Neutrophil (primary cell): ENCODE data around the gene GCK.

Experiments
- H3K27ac ChIP-seq: fragments of 200-600 bp; sonication (generic); 2 replicates; pipeline ENCODE4 v1.5.1; 2016; ENCODE audit warnings: mild to moderate bottlenecking, moderate library complexity
- H3K27me3 ChIP-seq: fragments of 200-600 bp; sonication (generic); 2 replicates; pipeline ENCODE4 v1.6.0; 2016; ENCODE audit warnings: mild to moderate bottlenecking
- H3K36me3 ChIP-seq: fragments of 200-600 bp; sonication (generic); 2 replicates; pipeline ENCODE4 v1.5.1; 2017
- H3K4me1 ChIP-seq, 2 experiments: fragments of 200-600 bp in 1 of 2; sonication (generic) in 1 of 2; 1 replicate in 1 of 2; 2 replicates in 1 of 2; pipeline versions ENCODE4 v1.5.1 to v1.6.1; 2013 to 2016; ENCODE audit warnings: low read depth in 1 of 2, low read length in 1 of 2, mild to moderate bottlenecking in 1 of 2, moderate library complexity in 1 of 2; ENCODE audit not compliant: control insufficient read depth in 1 of 2, insufficient read depth in 1 of 2
- H3K4me3 ChIP-seq, 2 experiments: fragments of 200-600 bp in 1 of 2; sonication (generic) in 1 of 2; 1 replicate in 1 of 2; 2 replicates in 1 of 2; pipeline ENCODE4 v1.5.1; 2013 to 2016; ENCODE audit warnings: low read depth in 1 of 2, low read length in 1 of 2, mild to moderate bottlenecking in 1 of 2, moderate library complexity in 1 of 2
- H3K9me3 ChIP-seq: fragments of 200-600 bp; sonication (generic); 2 replicates; pipeline ENCODE4 v1.5.1; 2016
- TF ChIP-seq, protein P1 (sequence below): fragments of 200-600 bp; sonication (generic); IDR thresholded peaks from 2 replicates; pipeline ENCODE4 v1.5.1; 2016; ENCODE audit warnings: antibody characterized with exemption

Gene GCK

DNA sequence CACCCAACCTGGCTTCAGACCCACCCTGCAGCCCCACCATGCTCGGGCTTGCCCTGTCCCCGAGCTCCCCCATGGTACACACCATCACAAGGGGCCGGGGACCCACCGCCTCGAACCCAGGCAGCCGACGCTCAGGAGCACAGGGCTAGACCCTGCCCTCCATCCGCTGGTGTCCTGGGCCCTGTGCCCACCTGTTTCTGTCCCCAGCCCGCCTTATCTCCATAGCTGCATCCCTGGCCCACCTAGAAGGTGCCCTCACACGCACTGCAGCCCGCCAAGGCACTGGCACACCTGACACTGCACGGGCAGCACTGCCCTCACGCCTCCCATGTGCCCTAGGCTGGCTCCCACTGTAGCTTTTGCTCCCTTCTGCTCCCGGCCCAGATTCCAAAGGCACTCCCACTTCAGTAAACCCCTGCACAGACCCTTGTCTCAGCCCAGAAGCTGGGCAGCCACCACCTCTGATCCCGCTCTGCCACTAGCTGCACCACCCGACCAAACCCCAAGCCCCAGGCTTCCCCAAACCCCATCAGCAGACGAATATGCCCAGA is 28.7 kb upstream of the GCK start:
- no peaks in the 10 kb centered on the region for H3K4me1 ChIP-seq
- H3K9me3 ChIP-seq: no peaks in the 10 kb centered on the region
- no peaks in the 10 kb centered on the region for H3K27me3 ChIP-seq
- H3K36me3 ChIP-seq: peaks cover 26% of the 10 kb centered on the region
- no peak overlapping the region for H3K4me3 ChIP-seq
- TF ChIP-seq, protein P1, sequence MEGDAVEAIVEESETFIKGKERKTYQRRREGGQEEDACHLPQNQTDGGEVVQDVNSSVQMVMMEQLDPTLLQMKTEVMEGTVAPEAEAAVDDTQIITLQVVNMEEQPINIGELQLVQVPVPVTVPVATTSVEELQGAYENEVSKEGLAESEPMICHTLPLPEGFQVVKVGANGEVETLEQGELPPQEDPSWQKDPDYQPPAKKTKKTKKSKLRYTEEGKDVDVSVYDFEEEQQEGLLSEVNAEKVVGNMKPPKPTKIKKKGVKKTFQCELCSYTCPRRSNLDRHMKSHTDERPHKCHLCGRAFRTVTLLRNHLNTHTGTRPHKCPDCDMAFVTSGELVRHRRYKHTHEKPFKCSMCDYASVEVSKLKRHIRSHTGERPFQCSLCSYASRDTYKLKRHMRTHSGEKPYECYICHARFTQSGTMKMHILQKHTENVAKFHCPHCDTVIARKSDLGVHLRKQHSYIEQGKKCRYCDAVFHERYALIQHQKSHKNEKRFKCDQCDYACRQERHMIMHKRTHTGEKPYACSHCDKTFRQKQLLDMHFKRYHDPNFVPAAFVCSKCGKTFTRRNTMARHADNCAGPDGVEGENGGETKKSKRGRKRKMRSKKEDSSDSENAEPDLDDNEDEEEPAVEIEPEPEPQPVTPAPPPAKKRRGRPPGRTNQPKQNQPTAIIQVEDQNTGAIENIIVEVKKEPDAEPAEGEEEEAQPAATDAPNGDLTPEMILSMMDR: no peak
- no peak overlapping the region for H3K27ac ChIP-seq

- no peaks in the 10 kb centered on the region for H3K9me3 ChIP-seq
Observed at GRCh38 chr7:44217223-44217714, 28.0 kb upstream of the GCK start.

GRCh38 chr7:44216521-44217222 is 27.4 kb upstream of the GCK start:
- Histone ChIP-seq H3K4me3 (no peak overlapping the region), H3K36me3 (peaks cover 38% of the 10 kb centered on the region), H3K27me3 (no peaks in the 10 kb centered on the region), H3K4me1 (no peaks in the 10 kb centered on the region), H3K9me3 (no peaks in the 10 kb centered on the region), H3K27ac (no peak overlapping the region)
- TF ChIP-seq, protein P1: no peak

More at GRCh38 chr7:44217223-44217714, 28.0 kb upstream of the GCK start:
- Histone ChIP-seq H3K4me1 (no peaks in the 10 kb centered on the region), H3K36me3 (peaks cover 32% of the 10 kb centered on the region), H3K27me3 (no peaks in the 10 kb centered on the region), H3K4me3 (no peak overlapping the region), H3K27ac (no peak overlapping the region)
- TF ChIP-seq, protein P1: no peak

DNA sequence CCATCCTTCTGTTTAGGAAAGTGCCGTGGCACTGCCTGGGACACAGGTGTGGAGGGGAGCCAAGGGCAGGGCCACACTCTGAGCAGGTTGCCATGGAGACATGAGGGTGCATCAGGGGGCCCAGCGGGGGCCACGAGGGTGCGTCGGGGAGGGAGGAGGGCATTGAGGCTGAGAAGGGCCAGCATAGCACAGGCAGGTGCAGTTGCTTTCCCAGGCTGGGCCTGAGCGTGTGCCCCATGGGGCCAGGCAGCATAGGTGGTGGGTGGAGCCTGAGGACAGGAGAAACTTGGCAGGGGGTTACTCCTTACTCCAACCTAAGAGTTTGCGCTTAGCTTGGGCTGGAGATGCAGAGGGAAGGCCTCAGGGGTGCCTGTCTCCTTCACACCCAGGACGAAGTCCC is 26.8 kb upstream of the GCK start:
- H3K27me3 ChIP-seq: no peaks in the 10 kb centered on the region
- H3K36me3 ChIP-seq: peaks cover 45% of the 10 kb centered on the region

DNA sequence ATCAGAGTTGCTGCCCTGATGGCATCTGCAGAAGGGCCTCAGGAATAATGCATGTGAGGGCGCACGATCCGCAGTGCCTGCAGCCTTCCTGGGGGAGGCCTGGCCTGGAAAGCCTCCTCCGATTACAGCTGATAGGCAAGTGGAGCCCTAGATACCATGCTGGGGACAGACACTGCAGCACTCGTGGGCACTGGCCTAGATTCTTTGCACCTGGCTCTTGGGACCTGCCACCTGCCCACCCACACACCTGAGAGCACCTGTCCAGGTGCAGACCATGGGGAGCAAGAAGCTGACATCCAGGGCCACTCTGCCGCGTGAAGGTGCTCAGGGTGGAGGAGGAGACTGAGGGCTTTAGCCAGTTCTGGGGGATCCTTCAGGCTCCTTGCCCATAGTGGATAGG is 26.3 kb upstream of the GCK start:
- Histone ChIP-seq H3K36me3 (peaks cover 50% of the 10 kb centered on the region), H3K4me3 (no peak overlapping the region)

More for the DNA sequence above, 26.8 kb upstream of the GCK start:
- Histone ChIP-seq H3K27ac (no peak overlapping the region), H3K4me3 (no peak overlapping the region), H3K9me3 (no peaks in the 10 kb centered on the region), H3K4me1 (no peaks in the 10 kb centered on the region)
- TF ChIP-seq, protein P1: no peak

More for the DNA sequence above, 26.3 kb upstream of the GCK start:
- no peaks in the 10 kb centered on the region for H3K9me3 ChIP-seq
- no peaks in the 10 kb centered on the region for H3K27me3 ChIP-seq
- TF ChIP-seq, protein P1: no peak
- no peaks in the 10 kb centered on the region for H3K4me1 ChIP-seq
- H3K27ac ChIP-seq: no peak overlapping the region
